H9 (cell line): ENCODE data around the gene ASMT. TPM values are rescaled to one million over a fixed set of nuclear protein-coding genes. Genes with fewer than 3 reads are reported as not detected.

Experiments
- DNase-seq: peaks from one replicate; pipeline ENCODE4 v3.0.0-alpha.2; 2017
- H2AFZ ChIP-seq: one replicate; pipeline ENCODE4 v1.6.1; 2013; ENCODE audit warnings: mild to moderate bottlenecking, low read length, control low read depth, moderate library complexity
- H2AK5ac ChIP-seq: 2 replicates; pipeline ENCODE4 v1.6.1; 2013; ENCODE audit warnings: low read length, control low read depth, mixed read lengths; ENCODE audit not compliant: insufficient read length
- H2BK120ac ChIP-seq: one replicate; pipeline ENCODE4 v1.6.1; 2013; ENCODE audit warnings: low read depth, mild to moderate bottlenecking, low read length, control low read depth, inconsistent platforms; ENCODE audit not compliant: poor library complexity, severe bottlenecking
- H2BK12ac ChIP-seq: 2 replicates; pipeline ENCODE4 v1.6.1; 2013; ENCODE audit warnings: low read length, control low read depth, mixed read lengths, low read depth; ENCODE audit not compliant: insufficient read length
- H2BK15ac ChIP-seq: 2 replicates; pipeline ENCODE4 v1.6.1; 2013; ENCODE audit warnings: low read depth, low read length, control low read depth
- H2BK20ac ChIP-seq: one replicate; pipeline ENCODE4 v1.6.1; 2013; ENCODE audit warnings: low read depth, mild to moderate bottlenecking, low read length, control low read depth, inconsistent platforms; ENCODE audit not compliant: poor library complexity, severe bottlenecking
- H2BK5ac ChIP-seq: 2 replicates; pipeline ENCODE4 v1.6.1; 2013; ENCODE audit warnings: low read length, control low read depth, mixed read lengths; ENCODE audit not compliant: insufficient read length
- H3K14ac ChIP-seq: 2 replicates; pipeline ENCODE4 v1.6.1; 2013; ENCODE audit warnings: low read length, control low read depth; ENCODE audit not compliant: insufficient read depth
- H3K18ac ChIP-seq: 2 replicates; pipeline ENCODE4 v1.6.1; 2013; ENCODE audit warnings: low read depth, mild to moderate bottlenecking, mixed read lengths, low read length, control low read depth; ENCODE audit not compliant: insufficient read length
- H3K23ac ChIP-seq: 2 replicates; pipeline ENCODE4 v1.6.1; 2013; ENCODE audit warnings: low read length, control low read depth, mixed read lengths, low read depth; ENCODE audit not compliant: insufficient read length
- H3K23me2 ChIP-seq: 2 replicates; pipeline ENCODE4 v1.6.1; 2013; ENCODE audit warnings: low read depth, mild to moderate bottlenecking, mixed read lengths, low read length, control low read depth; ENCODE audit not compliant: insufficient read length, poor library complexity, severe bottlenecking
- H3K27ac ChIP-seq: 2 replicates; pipeline ENCODE4 v1.5.1; 2013; ENCODE audit warnings: low read length, control low read depth, mixed read lengths, low read depth; ENCODE audit not compliant: insufficient read length
- H3K27me3 ChIP-seq: 2 replicates; pipeline ENCODE4 v1.6.1; 2013; ENCODE audit warnings: low read length, control low read depth, inconsistent platforms; ENCODE audit not compliant: insufficient read depth
- H3K4ac ChIP-seq: 2 replicates; pipeline ENCODE4 v1.6.1; 2013; ENCODE audit warnings: low read depth, mild to moderate bottlenecking, control low read depth, inconsistent platforms, low read length, moderate library complexity
- H3K4me1 ChIP-seq: 2 replicates; pipeline ENCODE4 v1.6.1; 2013; ENCODE audit warnings: low read length, control low read depth, inconsistent platforms; ENCODE audit not compliant: insufficient read depth
- H3K4me2 ChIP-seq: 2 replicates; pipeline ENCODE4 v1.6.1; 2013; ENCODE audit warnings: low read length, control low read depth, mixed read lengths; ENCODE audit not compliant: insufficient read length, insufficient read depth
- H3K56ac ChIP-seq: 2 replicates; pipeline ENCODE4 v1.6.1; 2013; ENCODE audit warnings: low read depth, mild to moderate bottlenecking, mixed read lengths, low read length, control low read depth; ENCODE audit not compliant: insufficient read length
- H3K79me1 ChIP-seq: 2 replicates; pipeline ENCODE4 v1.6.1; 2013; ENCODE audit warnings: low read depth, mild to moderate bottlenecking, moderate library complexity, low read length, control low read depth, inconsistent platforms; ENCODE audit not compliant: insufficient read depth, poor library complexity, severe bottlenecking
- H3K79me2 ChIP-seq: 2 replicates; pipeline ENCODE4 v1.6.1; 2013; ENCODE audit warnings: low read length, control low read depth, inconsistent platforms; ENCODE audit not compliant: insufficient read depth
- H3K9ac ChIP-seq: 2 replicates; pipeline ENCODE4 v1.6.1; 2013; ENCODE audit warnings: low read length, control low read depth, mixed read lengths; ENCODE audit not compliant: insufficient read length; ENCODE audit errors: extremely low read depth
- H3K9me3 ChIP-seq: one replicate; pipeline ENCODE4 v1.6.1; 2013; ENCODE audit warnings: low read depth, low read length, inconsistent platforms; ENCODE audit not compliant: control insufficient read depth
- H3T11ph ChIP-seq: one replicate; pipeline ENCODE4 v1.6.1; 2013; ENCODE audit warnings: mild to moderate bottlenecking, low read length, control low read depth, inconsistent platforms
- H4K20me1 ChIP-seq: one replicate; pipeline ENCODE4 v1.6.1; 2013; ENCODE audit not compliant: control insufficient read depth, insufficient read length, insufficient read depth
- H4K5ac ChIP-seq: 2 replicates; pipeline ENCODE4 v1.6.1; 2013; ENCODE audit warnings: low read depth, mild to moderate bottlenecking, mixed read lengths, low read length, control low read depth; ENCODE audit not compliant: insufficient read length
- H4K8ac ChIP-seq: replicated peaks from 2 replicates; pipeline ENCODE4 v1.6.1; 2013; ENCODE audit warnings: low read length, control low read depth, mixed read lengths, low read depth; ENCODE audit not compliant: insufficient read length
- H4K91ac ChIP-seq: 2 replicates; pipeline ENCODE4 v1.6.1; 2013; ENCODE audit warnings: low read depth, mild to moderate bottlenecking, moderate library complexity, mixed read lengths, low read length, control low read depth; ENCODE audit not compliant: insufficient read length
- H3K27ac Mint-ChIP-seq, 3 experiments: 2 replicates in 2 of 3; 3 replicates in 1 of 3; pipeline ENCODE4 v1.8.0; 2020 to 2021; ENCODE audit warnings: mixed read lengths in 3 of 3, mild to moderate bottlenecking in 1 of 3, moderate library complexity in 1 of 3
- H3K27me3 Mint-ChIP-seq: 2 replicates; pipeline ENCODE4 v1.8.0; 2021; ENCODE audit warnings: low read depth, mild to moderate bottlenecking, moderate library complexity, mixed read lengths
- H3K36me3 Mint-ChIP-seq, 3 experiments: 2 replicates in 2 of 3; 3 replicates in 1 of 3; pipeline ENCODE4 v1.8.0; 2020 to 2021; ENCODE audit warnings: low read depth in 3 of 3, mixed read lengths in 3 of 3; ENCODE audit not compliant: insufficient read depth in 1 of 3
- H3K4me1 Mint-ChIP-seq, 2 experiments: 2 replicates each; pipeline ENCODE4 v1.8.0; 2020; ENCODE audit warnings: mixed read lengths in 2 of 2
- H3K4me3 Mint-ChIP-seq, 2 experiments: 2 replicates in 1 of 2; 3 replicates in 1 of 2; pipeline ENCODE4 v1.8.0; 2020 to 2021; ENCODE audit warnings: mild to moderate bottlenecking in 2 of 2, mixed read lengths in 2 of 2, moderate library complexity in 1 of 2
- H3K9me3 Mint-ChIP-seq, 2 experiments: 2 replicates in 1 of 2; 3 replicates in 1 of 2; pipeline ENCODE4 v1.8.0; 2020; ENCODE audit warnings: mild to moderate bottlenecking in 2 of 2, mixed read lengths in 2 of 2, moderate library complexity in 1 of 2
- CTCF ChIP-seq: fragments of 200-600 bp; sonication (generic); conservative IDR thresholded peaks from 3 replicates; pipeline ENCODE4 v1.8.0; 2021; ENCODE audit warnings: antibody characterized with exemption, mild to moderate bottlenecking
- WGBS: extraction: QIAGEN DNeasy Blood & Tissue Kit; methylation state at CpG from one replicate; pipeline ENCODE4 v1.1.7; 2013; ENCODE audit warnings: missing lambda C conversion rate, low lambda C conversion rate, mixed read lengths; ENCODE audit not compliant: insufficient read length; ENCODE audit errors: extremely low coverage; 5-methylcytosine and 5-hydroxymethylcytosine counted together
- total RNA-seq: library from RNA; stranded (reverse); gene quantifications from 2 replicates; pipeline ENCODE4 v1.2.1, GENCODE V29; 2021

ASMT gene
- total RNA-seq, 1 experiment from 2014 or later = 1.4 TPM

- no peak overlapping the region for H3K14ac ChIP-seq
- peaks cover 36 to 66% (median 63%) of the 10 kb centered on the region in 3 experiments; a peak in 6 of 7 replicates for H3K36me3 Mint-ChIP-seq
- no CpG with 5 or more reads among the region's 15 CpGs for WGBS
- no peak overlapping the region for H2AK5ac ChIP-seq
- no peak for DNase-seq
- H3K27me3 Mint-ChIP-seq = no peaks in the 10 kb centered on the region
- H3T11ph ChIP-seq = no peak overlapping the region
- H3K27me3 ChIP-seq = no peaks in the 10 kb centered on the region
- no peak overlapping the region for H4K8ac ChIP-seq
- no peaks in the 10 kb centered on the region for H4K20me1 ChIP-seq
- H3K23ac ChIP-seq = no peak overlapping the region
- H3K18ac ChIP-seq = no peak overlapping the region
- no peak overlapping the region for H3K27ac ChIP-seq
- H2BK15ac ChIP-seq = no peak overlapping the region
- no peak overlapping the region for H2BK12ac ChIP-seq
- H3K4me1 ChIP-seq = no peaks in the 10 kb centered on the region
- H3K79me1 ChIP-seq = peaks cover 5% of the 10 kb centered on the region
- no peak overlapping the region for H2BK5ac ChIP-seq
- H3K9me3 ChIP-seq = no peaks in the 10 kb centered on the region
- H2AFZ ChIP-seq = no peak overlapping the region
- TF ChIP-seq CTCF = no peak
- no peak overlapping the region for H2BK120ac ChIP-seq
- peaks cover 1% of the 10 kb centered on the region; the same call in 1 of the 2 replicates for H3K79me2 ChIP-seq
- H2BK20ac ChIP-seq = no peak overlapping the region
- no peaks in the 10 kb centered on the region for H3K4me1 Mint-ChIP-seq
- H4K5ac ChIP-seq = no peak overlapping the region
- H3K23me2 ChIP-seq = no peaks in the 10 kb centered on the region
- no peak overlapping the region for H4K91ac ChIP-seq
- no peak overlapping the region for H3K4me3 Mint-ChIP-seq
- no peak overlapping the region for H3K4ac ChIP-seq
- no peak overlapping the region for H3K4me2 ChIP-seq
- no peak overlapping the region for H3K56ac ChIP-seq
- H3K27ac Mint-ChIP-seq = no peak overlapping the region
- H3K9ac ChIP-seq = no peak overlapping the region
- no peaks in the 10 kb centered on the region; a peak in 1 of 5 replicates for H3K9me3 Mint-ChIP-seq
Observed at GRCh38 chrX:1601768-1602085, 13.1 kb upstream of the ASMT start.
